ENCODE measurements around the gene CDC42EP3. TPM values are rescaled to one million over a fixed set of nuclear protein-coding genes. Genes with fewer than 3 reads are reported as not detected.

The CDC42EP3 gene
- total and polyA plus RNA-seq, 8 donors = 3.5 to 11.9 (median 6.4) TPM

DNA sequence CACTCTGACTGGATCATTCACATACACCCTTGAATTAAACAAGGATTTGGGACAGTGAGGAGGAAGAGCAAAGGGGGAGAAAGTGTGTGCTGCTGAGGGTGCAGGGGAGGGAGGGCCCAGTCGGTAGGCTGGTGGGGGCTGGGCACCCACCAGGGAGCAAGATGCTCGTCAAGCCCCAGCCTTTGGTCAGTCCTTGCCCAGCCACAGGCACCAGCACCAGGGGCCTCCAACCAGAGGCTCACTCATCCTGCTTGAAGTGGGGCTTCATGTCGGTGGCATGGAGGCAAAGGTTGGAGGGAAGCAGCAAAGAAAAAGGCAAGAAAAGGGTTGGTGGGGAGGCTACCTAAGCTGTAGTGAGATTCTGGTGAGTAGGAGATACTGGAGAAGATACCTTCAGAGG is 21.9 kb downstream of the CDC42EP3 start:
- 89 to 92% methylated on average over 2 to 3 of the region's 3 CpGs for WGBS, 2 donors
- Histone ChIP-seq H3K27ac (no peak overlapping the region), H3K27me3 (no peaks in the 10 kb centered on the region), H3K4me3 (no peak overlapping the region), H3K9me3 (no peaks in the 10 kb centered on the region), H3K4me1 (peaks cover 0 to 12% (median 0%) of the 10 kb centered on the region in 3 donors), H3K36me3 (no peaks in the 10 kb centered on the region)
- intact Hi-C loops (cut with DNase I) = no loop called here
- no peak for FAIRE-seq
- TF ChIP-seq, protein P1, sequence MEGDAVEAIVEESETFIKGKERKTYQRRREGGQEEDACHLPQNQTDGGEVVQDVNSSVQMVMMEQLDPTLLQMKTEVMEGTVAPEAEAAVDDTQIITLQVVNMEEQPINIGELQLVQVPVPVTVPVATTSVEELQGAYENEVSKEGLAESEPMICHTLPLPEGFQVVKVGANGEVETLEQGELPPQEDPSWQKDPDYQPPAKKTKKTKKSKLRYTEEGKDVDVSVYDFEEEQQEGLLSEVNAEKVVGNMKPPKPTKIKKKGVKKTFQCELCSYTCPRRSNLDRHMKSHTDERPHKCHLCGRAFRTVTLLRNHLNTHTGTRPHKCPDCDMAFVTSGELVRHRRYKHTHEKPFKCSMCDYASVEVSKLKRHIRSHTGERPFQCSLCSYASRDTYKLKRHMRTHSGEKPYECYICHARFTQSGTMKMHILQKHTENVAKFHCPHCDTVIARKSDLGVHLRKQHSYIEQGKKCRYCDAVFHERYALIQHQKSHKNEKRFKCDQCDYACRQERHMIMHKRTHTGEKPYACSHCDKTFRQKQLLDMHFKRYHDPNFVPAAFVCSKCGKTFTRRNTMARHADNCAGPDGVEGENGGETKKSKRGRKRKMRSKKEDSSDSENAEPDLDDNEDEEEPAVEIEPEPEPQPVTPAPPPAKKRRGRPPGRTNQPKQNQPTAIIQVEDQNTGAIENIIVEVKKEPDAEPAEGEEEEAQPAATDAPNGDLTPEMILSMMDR (IDR thresholded peaks at IDR 0.05) = no peak
- no peak for ATAC-seq
- DNase-seq = no peak

DNA sequence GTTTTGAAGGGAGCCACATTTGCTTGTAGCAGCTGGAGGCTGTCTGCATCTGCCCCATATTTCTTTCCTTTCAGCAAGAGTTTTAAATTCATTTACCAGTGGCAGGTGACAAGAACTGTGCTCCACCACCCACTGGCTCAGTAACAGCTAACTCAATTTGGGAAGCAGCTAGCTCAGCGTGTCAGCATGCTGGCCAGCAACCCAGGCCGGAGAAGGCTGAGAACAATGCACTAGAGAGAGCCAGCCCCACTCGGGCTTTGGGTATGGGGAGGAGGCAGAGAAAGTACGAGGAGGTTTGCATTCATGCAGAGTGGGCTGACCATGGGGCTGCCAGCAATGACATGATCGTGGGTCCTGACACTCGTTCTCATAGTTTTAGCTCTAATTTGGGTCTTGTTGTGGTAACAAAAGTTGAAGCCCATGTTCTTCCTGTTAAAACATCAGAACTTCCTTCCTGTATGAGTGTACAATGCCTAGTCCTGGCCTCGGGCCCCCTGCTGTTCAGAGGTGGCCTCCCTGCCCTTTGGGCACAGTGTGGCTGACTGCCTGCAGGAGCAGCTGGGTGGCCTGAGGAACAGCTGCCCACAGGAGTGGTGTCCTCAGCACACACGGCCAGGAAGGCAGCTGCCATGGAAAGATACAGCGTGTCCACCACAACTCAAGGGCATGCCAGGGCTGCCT is 23.0 kb downstream of the CDC42EP3 start:
- Histone ChIP-seq H3K36me3 (no peaks in the 10 kb centered on the region), H3K9me3 (no peaks in the 10 kb centered on the region), H3K4me3 (no peak overlapping the region), H3K27ac (no peak overlapping the region), H3K4me1 (peaks cover 0 to 5% (median 0%) of the 10 kb centered on the region in 3 donors), H3K27me3 (no peaks in the 10 kb centered on the region)
- no peak for FAIRE-seq
- DNase-seq = peak in 1 of 6 donors; percentile 60
- 82% methylated on average over 9 of the region's 9 CpGs for WGBS, 2 donors
- peak in 3 of 4 donors; percentile 55 to 70 (median 69) for ATAC-seq
- TF ChIP-seq, protein P1 (IDR thresholded peaks at IDR 0.05) = no peak
- intact Hi-C loops (cut with DNase I) = no loop called here

DNA sequence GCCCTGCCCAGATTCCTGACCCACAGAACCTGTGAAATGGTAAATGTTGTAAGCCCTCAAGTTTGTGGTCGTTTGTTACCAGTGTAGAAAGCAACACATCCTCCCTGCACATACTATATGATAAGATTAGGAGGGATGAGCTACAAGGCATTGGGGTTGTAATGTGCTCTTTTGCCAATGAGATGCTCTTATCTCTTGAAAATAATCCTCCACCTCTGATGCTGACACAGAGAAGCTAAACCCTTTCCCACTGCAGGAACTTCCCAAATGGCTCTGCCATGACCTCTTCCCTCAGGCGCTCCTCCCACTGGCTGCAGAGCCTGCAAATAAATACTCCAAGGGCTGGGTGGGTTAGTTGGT is 23.5 kb downstream of the CDC42EP3 start:
- FAIRE-seq = no peak
- no peaks in the 10 kb centered on the region for H3K27me3 ChIP-seq
- WGBS, 2 donors = 77 to 83% methylated on average over 2 of the region's 2 CpGs

DNA sequence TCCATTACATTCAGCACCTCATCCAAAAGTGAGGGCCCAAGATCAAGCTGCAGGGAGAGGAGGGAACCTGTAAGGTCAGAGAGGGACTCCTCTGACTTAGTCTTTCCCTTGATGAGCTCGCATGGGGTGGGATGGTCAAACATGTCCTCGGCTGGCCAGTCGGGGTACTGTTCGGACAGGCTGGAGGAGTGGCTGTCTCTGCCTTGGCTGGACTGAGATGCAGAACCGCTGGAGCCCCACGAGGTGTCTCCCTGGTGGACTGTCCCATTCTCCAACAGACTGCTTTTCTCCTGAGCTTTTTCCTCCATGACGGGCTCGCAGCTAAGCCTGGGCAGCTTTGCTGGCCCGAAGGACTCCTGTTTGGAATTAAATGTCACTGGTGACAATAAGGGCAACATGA is 25.6 kb downstream of the CDC42EP3 start:
- Histone ChIP-seq H3K9me3 (no peaks in the 10 kb centered on the region), H3K36me3 (no peaks in the 10 kb centered on the region), H3K27ac (no peak overlapping the region), H3K27me3 (no peaks in the 10 kb centered on the region), H3K4me3 (no peak overlapping the region), H3K4me1 (no peaks in the 10 kb centered on the region)
- WGBS, 2 donors = 96 to 98% methylated on average over 9 of the region's 9 CpGs
- TF ChIP-seq, protein P1 (IDR thresholded peaks at IDR 0.05) = no peak
- intact Hi-C loops (cut with DNase I) = no loop called here
- ATAC-seq = no peak
- DNase-seq = no peak
- no peak for FAIRE-seq

More for the DNA sequence above, 23.5 kb downstream of the CDC42EP3 start:
- DNase-seq = no peak
- no peak overlapping the region for H3K27ac ChIP-seq
- H3K9me3 ChIP-seq = no peaks in the 10 kb centered on the region
- H3K4me1 ChIP-seq = no peaks in the 10 kb centered on the region
- no peaks in the 10 kb centered on the region for H3K36me3 ChIP-seq
- TF ChIP-seq, protein P1 (IDR thresholded peaks at IDR 0.05) = no peak
- ATAC-seq = no peak
- intact Hi-C loops (cut with DNase I) = no loop called here
- no peak overlapping the region for H3K4me3 ChIP-seq

DNA sequence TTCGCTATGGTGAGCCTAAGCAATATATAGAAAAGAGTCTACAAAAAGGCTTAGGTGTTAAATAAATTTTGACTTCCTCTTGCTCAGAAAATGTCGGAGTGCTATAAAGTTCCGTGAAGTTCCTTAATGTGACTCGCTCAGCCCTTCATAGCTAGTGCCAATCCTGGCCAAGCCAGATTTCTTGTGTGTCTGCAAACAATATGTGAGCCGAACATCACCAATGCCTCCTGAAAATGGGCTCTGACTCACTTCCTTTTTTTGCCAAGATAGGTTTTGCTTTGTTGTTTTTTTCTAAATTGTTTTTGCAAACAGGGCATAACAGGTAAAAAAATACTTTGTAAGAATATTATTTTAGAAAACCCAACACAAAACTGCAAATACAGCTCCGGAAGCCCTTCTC is 26.1 kb downstream of the CDC42EP3 start:
- TF ChIP-seq, protein P1 (IDR thresholded peaks at IDR 0.05) = no peak
- H3K9me3 ChIP-seq = no peaks in the 10 kb centered on the region
- intact Hi-C loops (cut with DNase I) = no loop called here
- ATAC-seq (no peak), FAIRE-seq (no peak), DNase-seq (no peak)
- WGBS, 2 donors = 91 to 93% methylated on average over 6 of the region's 6 CpGs
- no peaks in the 10 kb centered on the region for H3K27me3 ChIP-seq
- H3K27ac ChIP-seq = no peak overlapping the region
- H3K4me3 ChIP-seq = no peak overlapping the region
- H3K4me1 ChIP-seq = no peaks in the 10 kb centered on the region
- H3K36me3 ChIP-seq = no peaks in the 10 kb centered on the region

All from pancreas (tissue), 10 donors.